ENCODE results near the gene PHACTR3. TPM values are rescaled to one million over a fixed set of nuclear protein-coding genes. Genes with fewer than 3 reads are reported as not detected.

Gene PHACTR3
- total RNA-seq, 1 experiment from 2014 or later = 30.6 TPM

DNA sequence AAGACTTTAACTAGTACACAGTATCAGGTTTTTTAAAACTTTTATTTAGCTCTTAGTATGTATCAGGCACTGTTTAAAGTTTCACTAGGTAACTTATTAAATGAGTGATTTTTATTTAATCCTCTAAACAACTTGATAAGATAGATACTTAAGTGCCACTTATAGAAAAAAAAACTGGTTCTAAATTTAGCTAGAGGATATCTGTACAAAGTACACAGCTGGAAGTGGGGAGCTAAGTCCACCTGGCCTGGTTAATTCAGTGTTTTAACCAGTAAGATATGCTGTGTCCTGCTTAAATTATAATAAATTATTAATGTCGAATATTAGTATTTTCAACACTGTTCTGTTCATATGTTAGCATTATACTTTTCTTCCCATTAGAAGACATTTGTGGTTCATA lies 291.6 kb downstream of the PHACTR3 start:
- Histone ChIP-seq H3F3A (ENCODE audit: low read length, unreplicated experiment) (no peaks in the 10 kb centered on the region), H3K36me3 (ENCODE audit: low read depth, low read length) (no peaks in the 10 kb centered on the region), H4K20me1 (ENCODE audit: low read length) (no peaks in the 10 kb centered on the region), H3K9me3 (ENCODE audit: low read length) (no peaks in the 10 kb centered on the region), H3K4me3 (ENCODE audit: low read length) (no peak overlapping the region), H3K27me3 (ENCODE audit: low read length) (no peaks in the 10 kb centered on the region), H2AFZ (ENCODE audit: low read length) (no peak overlapping the region), H3K4me1 (ENCODE audit: insufficient read depth, low read length) (no peaks in the 10 kb centered on the region), H3K27ac (ENCODE audit: low read length) (no peak overlapping the region), H3K9ac (ENCODE audit: low read length) (no peak overlapping the region), H3K9me2 (replicated peaks; ENCODE audit: low read length) (no peaks in the 10 kb centered on the region), H3K4me2 (ENCODE audit: low read length) (no peak overlapping the region), H3K79me2 (ENCODE audit: low read length) (no peaks in the 10 kb centered on the region)
- intact Hi-C loops (cut with micrococcal nuclease) = no loop called here
- ChIA-PET POLR2A (ENCODE audit: unreplicated experiment) (no interaction called here), CTCF (no interaction called here)
- no peak for TF ChIP-seq EZH2 (IDR thresholded peaks at IDR 0.05; ENCODE audit: low read length, unreplicated experiment)
- no peak for TF ChIP-seq CTCF (conservative IDR thresholded peaks at IDR 0.05; ENCODE audit: low read depth, low read length)
- TF ChIP-seq EZH2phosphoT487 (IDR thresholded peaks at IDR 0.05; ENCODE audit: borderline replicate concordance, low read length) = no peak
- BruUV-seq (replicated peaks) = no TSS peak
- DNase-seq = no peak
- no peak for ATAC-seq
